Activated naive CD8-positive, alpha-beta T cell treated with anti-CD3 and anti-CD28 coated beads, Interleukin-2, amount 10 ng/mL, durations not matched to agents 7 days and 5 days (primary cell): ENCODE results near the gene SULT2B1. TPM values are rescaled to one million over a fixed set of nuclear protein-coding genes. Genes with fewer than 3 reads are reported as not detected.

ENCODE experiments used
- ATAC-seq: fragments of 150-1000 bp; cut with Tn5 transposase; one replicate; pipeline ENCODE4 v1.10.0; 2021; ENCODE audit warnings: low read depth, moderate library complexity
- POLR2A ChIA-PET: fragments of 350-600 bp; sonication (Branson Sonifier 250); formaldehyde crosslinking; loops from one replicate; lab custom pipeline; 2021; ENCODE audit warnings: antibody characterized with exemption; lab: Charles Lee
- DNase-seq: peaks from one replicate; pipeline ENCODE4 v3.0.0; 2021
- H3K27ac Mint-ChIP-seq: one replicate; pipeline ENCODE4 v1.8.0; 2022; ENCODE audit warnings: mild to moderate bottlenecking, mixed read lengths
- H3K27me3 Mint-ChIP-seq: one replicate; pipeline ENCODE4 v1.8.0; 2022; ENCODE audit warnings: mild to moderate bottlenecking, moderate library complexity, mixed read lengths
- H3K36me3 Mint-ChIP-seq: one replicate; pipeline ENCODE4 v1.8.0; 2021; ENCODE audit warnings: mild to moderate bottlenecking, mixed read lengths
- H3K4me1 Mint-ChIP-seq: one replicate; pipeline ENCODE4 v1.8.0; 2021; ENCODE audit warnings: mixed read lengths
- H3K4me3 Mint-ChIP-seq: one replicate; pipeline ENCODE4 v1.8.0; 2022; ENCODE audit warnings: mild to moderate bottlenecking, moderate library complexity, mixed read lengths
- H3K9me3 Mint-ChIP-seq: one replicate; pipeline ENCODE4 v1.8.0; 2021; ENCODE audit warnings: mixed read lengths
- total RNA-seq, 2 experiments: library from RNA; stranded (reverse); gene quantifications; one replicate each; pipeline ENCODE4 v1.2.3, GENCODE V29; 2021

The SULT2B1 gene
- not detected for total RNA-seq

- Mint-ChIP-seq H3K36me3 (no peaks in the 10 kb centered on the region), H3K4me1 (no peaks in the 10 kb centered on the region), H3K9me3 (no peaks in the 10 kb centered on the region), H3K27me3 (peaks cover 4% of the 10 kb centered on the region), H3K27ac (no peak within 1 kb of the TSS), H3K4me3 (no peak within 1 kb of the TSS)
- POLR2A ChIA-PET = no interaction called here
- no peak for DNase-seq
- no peak for ATAC-seq
Observed at GRCh38 chr19:48551437-48552302, at the start of gene SULT2B1. Gene SULT2B1, plus strand, starts transcription at chr19:48552172. Its CDS starts 81 bp downstream, at chr19:48552253.

GRCh38 chr19:48502350-48503018 is 49.5 kb upstream of the SULT2B1 start:
- ATAC-seq (peak; percentile 11), DNase-seq (no peak)
- Mint-ChIP-seq H3K27me3 (no peaks in the 10 kb centered on the region), H3K36me3 (no peaks in the 10 kb centered on the region), H3K4me1 (peaks cover 17% of the 10 kb centered on the region), H3K27ac (peak overlapping the region; percentile 54), H3K9me3 (no peaks in the 10 kb centered on the region), H3K4me3 (peak overlapping the region; percentile 81)
- POLR2A ChIA-PET = interaction anchor here (0.6 to 0.9 kb wide), 2 partner anchors 11 to 283 kb away, joined by 3 to 4 read pairs; no protein-coding TSS in a partner anchor

GRCh38 chr19:48506138-48506733 is 45.7 kb upstream of the SULT2B1 start:
- H3K4me1 Mint-ChIP-seq = peaks cover 19% of the 10 kb centered on the region
- POLR2A ChIA-PET = interaction anchor here (0.6 to 1.0 kb wide), 7 partner anchors 22 to 367 kb away, joined by 3 to 6 read pairs (median 3); no protein-coding TSS in a partner anchor
- no peak overlapping the region for H3K4me3 Mint-ChIP-seq

GRCh38 chr19:48507911-48508439 is 44.0 kb upstream of the SULT2B1 start:
- no peaks in the 10 kb centered on the region for H3K9me3 Mint-ChIP-seq
- no peaks in the 10 kb centered on the region for H3K27me3 Mint-ChIP-seq
- H3K4me1 Mint-ChIP-seq = peaks cover 11% of the 10 kb centered on the region
- DNase-seq = no peak
- no peak overlapping the region for H3K27ac Mint-ChIP-seq
- ATAC-seq = no peak
- no peaks in the 10 kb centered on the region for H3K36me3 Mint-ChIP-seq
- no peak overlapping the region for H3K4me3 Mint-ChIP-seq
- POLR2A ChIA-PET = interaction anchor here (1.2 kb wide), 1 partner anchor 76 kb away, joined by 3 read pairs; no protein-coding TSS in a partner anchor

More at GRCh38 chr19:48506138-48506733, 45.7 kb upstream of the SULT2B1 start:
- Mint-ChIP-seq H3K27me3 (no peaks in the 10 kb centered on the region), H3K27ac (no peak overlapping the region), H3K36me3 (no peaks in the 10 kb centered on the region), H3K9me3 (no peaks in the 10 kb centered on the region)
- DNase-seq (no peak), ATAC-seq (no peak)

- ATAC-seq (no peak), DNase-seq (no peak)
- POLR2A ChIA-PET = no interaction called here
- Mint-ChIP-seq H3K27me3 (no peaks in the 10 kb centered on the region), H3K9me3 (no peaks in the 10 kb centered on the region), H3K4me1 (peaks cover 8% of the 10 kb centered on the region), H3K4me3 (no peak overlapping the region), H3K36me3 (no peaks in the 10 kb centered on the region), H3K27ac (no peak overlapping the region)
Observed at GRCh38 chr19:48508729-48509411, 43.1 kb upstream of the SULT2B1 start.

- ATAC-seq = no peak
- POLR2A ChIA-PET = interaction anchor here (0.9 to 1.4 kb wide), 2 partner anchors 14 to 109 kb away, joined by 4 to 5 read pairs; partner anchors contain the start of genes RPL18 and SPHK2
- no peak for DNase-seq
- H3K36me3 Mint-ChIP-seq = no peaks in the 10 kb centered on the region
- H3K27me3 Mint-ChIP-seq = no peaks in the 10 kb centered on the region
- H3K9me3 Mint-ChIP-seq = no peaks in the 10 kb centered on the region
- no peak overlapping the region for H3K4me3 Mint-ChIP-seq
- peaks cover 9% of the 10 kb centered on the region for H3K4me1 Mint-ChIP-seq
- H3K27ac Mint-ChIP-seq = peak overlapping the region; percentile 27
Observed at GRCh38 chr19:48509467-48510194, 42.3 kb upstream of the SULT2B1 start.

GRCh38 chr19:48510421-48511268 is 41.3 kb upstream of the SULT2B1 start:
- peak overlapping the region; percentile 88 for H3K4me3 Mint-ChIP-seq
- DNase-seq (peak; percentile 74), ATAC-seq (peak; percentile 25)
- peaks cover 9% of the 10 kb centered on the region for H3K4me1 Mint-ChIP-seq
- no peaks in the 10 kb centered on the region for H3K36me3 Mint-ChIP-seq
- POLR2A ChIA-PET = interaction anchor here (0.9 to 1.4 kb wide), 3 partner anchors 15 to 108 kb away, joined by 4 to 5 read pairs (median 4); partner anchors contain the start of genes RPL18 and SPHK2
- no peaks in the 10 kb centered on the region for H3K9me3 Mint-ChIP-seq
- H3K27me3 Mint-ChIP-seq = no peaks in the 10 kb centered on the region
- peak overlapping the region; percentile 79 for H3K27ac Mint-ChIP-seq

GRCh38 chr19:48511321-48511731 is 40.6 kb upstream of the SULT2B1 start:
- Mint-ChIP-seq H3K4me1 (peaks cover 9% of the 10 kb centered on the region), H3K27ac (no peak overlapping the region), H3K36me3 (no peaks in the 10 kb centered on the region), H3K4me3 (peak overlapping the region; percentile 88), H3K27me3 (no peaks in the 10 kb centered on the region), H3K9me3 (no peaks in the 10 kb centered on the region)
- peak; percentile 55 for DNase-seq
- POLR2A ChIA-PET = interaction anchor here (1.0 to 1.4 kb wide), 2 partner anchors 31 to 108 kb away, joined by 4 to 5 read pairs; partner anchors contain the start of genes RPL18 and SPHK2
- ATAC-seq = peak; percentile 9

- H3K9me3 Mint-ChIP-seq = no peaks in the 10 kb centered on the region
- H3K4me3 Mint-ChIP-seq = peak within 1 kb of the TSS; percentile 88
- POLR2A ChIA-PET = no interaction called here
- H3K36me3 Mint-ChIP-seq = no peaks in the 10 kb centered on the region
- DNase-seq (peak; percentile 74), ATAC-seq (peak; percentile 46)
- peak within 1 kb of the TSS; percentile 79 for H3K27ac Mint-ChIP-seq
- H3K4me1 Mint-ChIP-seq = peaks cover 9% of the 10 kb centered on the region
- H3K27me3 Mint-ChIP-seq = no peaks in the 10 kb centered on the region
Observed at GRCh38 chr19:48511800-48512503, 40.0 kb upstream of the SULT2B1 start, which contains the start of gene LMTK3. Gene LMTK3, minus strand, starts transcription at chr19:48511835. Its CDS starts 259 bp downstream, at chr19:48511576.

GRCh38 chr19:48512504-48513288 is 39.3 kb upstream of the SULT2B1 start:
- DNase-seq = no peak
- Mint-ChIP-seq H3K9me3 (no peaks in the 10 kb centered on the region), H3K4me3 (no peak overlapping the region), H3K36me3 (no peaks in the 10 kb centered on the region), H3K27ac (no peak overlapping the region), H3K27me3 (no peaks in the 10 kb centered on the region), H3K4me1 (peaks cover 9% of the 10 kb centered on the region)
- ATAC-seq = no peak
- POLR2A ChIA-PET = no interaction called here
